H9 (cell line): ENCODE results near the gene BTNL3. TPM values are rescaled to one million over a fixed set of nuclear protein-coding genes. Genes with fewer than 3 reads are reported as not detected.

Source experiments
- DNase-seq: peaks from one replicate; pipeline ENCODE4 v3.0.0-alpha.2; 2017
- H2AFZ ChIP-seq: one replicate; pipeline ENCODE4 v1.6.1; 2013; ENCODE audit warnings: mild to moderate bottlenecking, low read length, control low read depth, moderate library complexity
- H2AK5ac ChIP-seq: 2 replicates; pipeline ENCODE4 v1.6.1; 2013; ENCODE audit warnings: low read length, control low read depth, mixed read lengths; ENCODE audit not compliant: insufficient read length
- H2BK120ac ChIP-seq: one replicate; pipeline ENCODE4 v1.6.1; 2013; ENCODE audit warnings: low read depth, mild to moderate bottlenecking, low read length, control low read depth, inconsistent platforms; ENCODE audit not compliant: poor library complexity, severe bottlenecking
- H2BK12ac ChIP-seq: 2 replicates; pipeline ENCODE4 v1.6.1; 2013; ENCODE audit warnings: low read length, control low read depth, mixed read lengths, low read depth; ENCODE audit not compliant: insufficient read length
- H2BK15ac ChIP-seq: 2 replicates; pipeline ENCODE4 v1.6.1; 2013; ENCODE audit warnings: low read depth, low read length, control low read depth
- H2BK20ac ChIP-seq: one replicate; pipeline ENCODE4 v1.6.1; 2013; ENCODE audit warnings: low read depth, mild to moderate bottlenecking, low read length, control low read depth, inconsistent platforms; ENCODE audit not compliant: poor library complexity, severe bottlenecking
- H2BK5ac ChIP-seq: 2 replicates; pipeline ENCODE4 v1.6.1; 2013; ENCODE audit warnings: low read length, control low read depth, mixed read lengths; ENCODE audit not compliant: insufficient read length
- H3K14ac ChIP-seq: 2 replicates; pipeline ENCODE4 v1.6.1; 2013; ENCODE audit warnings: low read length, control low read depth; ENCODE audit not compliant: insufficient read depth
- H3K18ac ChIP-seq: 2 replicates; pipeline ENCODE4 v1.6.1; 2013; ENCODE audit warnings: low read depth, mild to moderate bottlenecking, mixed read lengths, low read length, control low read depth; ENCODE audit not compliant: insufficient read length
- H3K23ac ChIP-seq: 2 replicates; pipeline ENCODE4 v1.6.1; 2013; ENCODE audit warnings: low read length, control low read depth, mixed read lengths, low read depth; ENCODE audit not compliant: insufficient read length
- H3K23me2 ChIP-seq: 2 replicates; pipeline ENCODE4 v1.6.1; 2013; ENCODE audit warnings: low read depth, mild to moderate bottlenecking, mixed read lengths, low read length, control low read depth; ENCODE audit not compliant: insufficient read length, poor library complexity, severe bottlenecking
- H3K27ac ChIP-seq: 2 replicates; pipeline ENCODE4 v1.5.1; 2013; ENCODE audit warnings: low read length, control low read depth, mixed read lengths, low read depth; ENCODE audit not compliant: insufficient read length
- H3K27me3 ChIP-seq: 2 replicates; pipeline ENCODE4 v1.6.1; 2013; ENCODE audit warnings: low read length, control low read depth, inconsistent platforms; ENCODE audit not compliant: insufficient read depth
- H3K4ac ChIP-seq: 2 replicates; pipeline ENCODE4 v1.6.1; 2013; ENCODE audit warnings: low read depth, mild to moderate bottlenecking, control low read depth, inconsistent platforms, low read length, moderate library complexity
- H3K4me1 ChIP-seq: 2 replicates; pipeline ENCODE4 v1.6.1; 2013; ENCODE audit warnings: low read length, control low read depth, inconsistent platforms; ENCODE audit not compliant: insufficient read depth
- H3K4me2 ChIP-seq: 2 replicates; pipeline ENCODE4 v1.6.1; 2013; ENCODE audit warnings: low read length, control low read depth, mixed read lengths; ENCODE audit not compliant: insufficient read length, insufficient read depth
- H3K56ac ChIP-seq: 2 replicates; pipeline ENCODE4 v1.6.1; 2013; ENCODE audit warnings: low read depth, mild to moderate bottlenecking, mixed read lengths, low read length, control low read depth; ENCODE audit not compliant: insufficient read length
- H3K79me1 ChIP-seq: 2 replicates; pipeline ENCODE4 v1.6.1; 2013; ENCODE audit warnings: low read depth, mild to moderate bottlenecking, moderate library complexity, low read length, control low read depth, inconsistent platforms; ENCODE audit not compliant: insufficient read depth, poor library complexity, severe bottlenecking
- H3K79me2 ChIP-seq: 2 replicates; pipeline ENCODE4 v1.6.1; 2013; ENCODE audit warnings: low read length, control low read depth, inconsistent platforms; ENCODE audit not compliant: insufficient read depth
- H3K9ac ChIP-seq: 2 replicates; pipeline ENCODE4 v1.6.1; 2013; ENCODE audit warnings: low read length, control low read depth, mixed read lengths; ENCODE audit not compliant: insufficient read length; ENCODE audit errors: extremely low read depth
- H3K9me3 ChIP-seq: one replicate; pipeline ENCODE4 v1.6.1; 2013; ENCODE audit warnings: low read depth, low read length, inconsistent platforms; ENCODE audit not compliant: control insufficient read depth
- H3T11ph ChIP-seq: one replicate; pipeline ENCODE4 v1.6.1; 2013; ENCODE audit warnings: mild to moderate bottlenecking, low read length, control low read depth, inconsistent platforms
- H4K20me1 ChIP-seq: one replicate; pipeline ENCODE4 v1.6.1; 2013; ENCODE audit not compliant: control insufficient read depth, insufficient read length, insufficient read depth
- H4K5ac ChIP-seq: 2 replicates; pipeline ENCODE4 v1.6.1; 2013; ENCODE audit warnings: low read depth, mild to moderate bottlenecking, mixed read lengths, low read length, control low read depth; ENCODE audit not compliant: insufficient read length
- H4K8ac ChIP-seq: replicated peaks from 2 replicates; pipeline ENCODE4 v1.6.1; 2013; ENCODE audit warnings: low read length, control low read depth, mixed read lengths, low read depth; ENCODE audit not compliant: insufficient read length
- H4K91ac ChIP-seq: 2 replicates; pipeline ENCODE4 v1.6.1; 2013; ENCODE audit warnings: low read depth, mild to moderate bottlenecking, moderate library complexity, mixed read lengths, low read length, control low read depth; ENCODE audit not compliant: insufficient read length
- H3K27ac Mint-ChIP-seq, 3 experiments: 2 replicates in 2 of 3; 3 replicates in 1 of 3; pipeline ENCODE4 v1.8.0; 2020 to 2021; ENCODE audit warnings: mixed read lengths in 3 of 3, mild to moderate bottlenecking in 1 of 3, moderate library complexity in 1 of 3
- H3K27me3 Mint-ChIP-seq: 2 replicates; pipeline ENCODE4 v1.8.0; 2021; ENCODE audit warnings: low read depth, mild to moderate bottlenecking, moderate library complexity, mixed read lengths
- H3K36me3 Mint-ChIP-seq, 3 experiments: 2 replicates in 2 of 3; 3 replicates in 1 of 3; pipeline ENCODE4 v1.8.0; 2020 to 2021; ENCODE audit warnings: low read depth in 3 of 3, mixed read lengths in 3 of 3; ENCODE audit not compliant: insufficient read depth in 1 of 3
- H3K4me1 Mint-ChIP-seq, 2 experiments: 2 replicates each; pipeline ENCODE4 v1.8.0; 2020; ENCODE audit warnings: mixed read lengths in 2 of 2
- H3K4me3 Mint-ChIP-seq, 2 experiments: 2 replicates in 1 of 2; 3 replicates in 1 of 2; pipeline ENCODE4 v1.8.0; 2020 to 2021; ENCODE audit warnings: mild to moderate bottlenecking in 2 of 2, mixed read lengths in 2 of 2, moderate library complexity in 1 of 2
- H3K9me3 Mint-ChIP-seq, 2 experiments: 2 replicates in 1 of 2; 3 replicates in 1 of 2; pipeline ENCODE4 v1.8.0; 2020; ENCODE audit warnings: mild to moderate bottlenecking in 2 of 2, mixed read lengths in 2 of 2, moderate library complexity in 1 of 2
- WGBS: extraction: QIAGEN DNeasy Blood & Tissue Kit; methylation state at CpG from one replicate; pipeline ENCODE4 v1.1.7; 2013; ENCODE audit warnings: missing lambda C conversion rate, low lambda C conversion rate, mixed read lengths; ENCODE audit not compliant: insufficient read length; ENCODE audit errors: extremely low coverage; 5-methylcytosine and 5-hydroxymethylcytosine counted together
- total RNA-seq: library from RNA; stranded (reverse); gene quantifications from 2 replicates; pipeline ENCODE4 v1.2.1, GENCODE V29; 2021
- TF ChIP-seq, protein P1 (sequence below): fragments of 200-600 bp; sonication (generic); conservative IDR thresholded peaks from 3 replicates; pipeline ENCODE4 v1.8.0; 2021; ENCODE audit warnings: antibody characterized with exemption, mild to moderate bottlenecking

Gene BTNL3
- total RNA-seq, 1 experiment from 2014 or later, result not detected

DNA sequence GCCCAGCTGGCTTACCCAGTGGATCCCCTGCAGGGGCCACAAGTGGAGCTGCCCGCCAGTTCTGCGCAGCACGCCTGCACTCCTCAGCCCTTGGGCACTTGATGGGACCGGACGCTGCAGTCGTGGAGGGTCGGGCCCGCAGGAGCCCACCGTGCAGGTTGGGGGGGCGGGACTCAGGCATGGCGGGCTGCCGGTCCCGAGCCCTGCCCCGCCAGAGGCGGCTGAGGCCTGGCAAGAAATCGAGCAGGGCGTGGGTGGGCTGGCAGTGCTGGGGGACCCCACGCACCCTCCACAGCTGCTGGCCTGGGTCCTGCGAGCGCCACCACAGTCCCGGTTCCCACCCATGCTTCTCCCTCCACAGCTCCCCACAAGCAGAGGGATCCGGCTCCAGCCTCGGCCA lies 19.2 kb upstream of the BTNL3 start:
- no peaks in the 10 kb centered on the region for H3K36me3 Mint-ChIP-seq

More for the DNA sequence above, 19.2 kb upstream of the BTNL3 start:
- H3K9me3 ChIP-seq, result no peaks in the 10 kb centered on the region
- H3K18ac ChIP-seq, result no peak overlapping the region
- H2BK20ac ChIP-seq, result no peak overlapping the region
- H4K20me1 ChIP-seq, result no peaks in the 10 kb centered on the region
- no peak overlapping the region for H2BK120ac ChIP-seq
- no peaks in the 10 kb centered on the region for H3K79me1 ChIP-seq
- H4K91ac ChIP-seq, result no peak overlapping the region
- no peak overlapping the region for H3K27ac ChIP-seq
- Mint-ChIP-seq H3K4me1 (no peaks in the 10 kb centered on the region), H3K27me3 (peaks cover 1% of the 10 kb centered on the region), H3K9me3 (peaks cover 0 to 10% of the 10 kb centered on the region in 2 experiments; a peak in 2 of 5 replicates), H3K27ac (no peak overlapping the region), H3K4me3 (no peak overlapping the region)
- H2AK5ac ChIP-seq, result no peak overlapping the region
- DNase-seq, result no peak
- WGBS, result no CpG with 5 or more reads among the region's 23 CpGs
- H3K79me2 ChIP-seq, result no peaks in the 10 kb centered on the region
- H2AFZ ChIP-seq, result no peak overlapping the region
- H4K5ac ChIP-seq, result no peak overlapping the region
- TF ChIP-seq, protein P1, sequence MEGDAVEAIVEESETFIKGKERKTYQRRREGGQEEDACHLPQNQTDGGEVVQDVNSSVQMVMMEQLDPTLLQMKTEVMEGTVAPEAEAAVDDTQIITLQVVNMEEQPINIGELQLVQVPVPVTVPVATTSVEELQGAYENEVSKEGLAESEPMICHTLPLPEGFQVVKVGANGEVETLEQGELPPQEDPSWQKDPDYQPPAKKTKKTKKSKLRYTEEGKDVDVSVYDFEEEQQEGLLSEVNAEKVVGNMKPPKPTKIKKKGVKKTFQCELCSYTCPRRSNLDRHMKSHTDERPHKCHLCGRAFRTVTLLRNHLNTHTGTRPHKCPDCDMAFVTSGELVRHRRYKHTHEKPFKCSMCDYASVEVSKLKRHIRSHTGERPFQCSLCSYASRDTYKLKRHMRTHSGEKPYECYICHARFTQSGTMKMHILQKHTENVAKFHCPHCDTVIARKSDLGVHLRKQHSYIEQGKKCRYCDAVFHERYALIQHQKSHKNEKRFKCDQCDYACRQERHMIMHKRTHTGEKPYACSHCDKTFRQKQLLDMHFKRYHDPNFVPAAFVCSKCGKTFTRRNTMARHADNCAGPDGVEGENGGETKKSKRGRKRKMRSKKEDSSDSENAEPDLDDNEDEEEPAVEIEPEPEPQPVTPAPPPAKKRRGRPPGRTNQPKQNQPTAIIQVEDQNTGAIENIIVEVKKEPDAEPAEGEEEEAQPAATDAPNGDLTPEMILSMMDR, result no peak
- no peak overlapping the region for H2BK12ac ChIP-seq
- H3K4me1 ChIP-seq, result no peaks in the 10 kb centered on the region
- H3T11ph ChIP-seq, result no peak overlapping the region
- H2BK15ac ChIP-seq, result no peak overlapping the region
- H3K9ac ChIP-seq, result no peak overlapping the region
- no peaks in the 10 kb centered on the region for H3K23me2 ChIP-seq
- no peak overlapping the region for H3K14ac ChIP-seq
- no peak overlapping the region for H3K4me2 ChIP-seq
- no peak overlapping the region for H3K4ac ChIP-seq
- no peaks in the 10 kb centered on the region for H3K27me3 ChIP-seq
- no peak overlapping the region for H2BK5ac ChIP-seq
- no peak overlapping the region for H3K56ac ChIP-seq
- no peak overlapping the region for H3K23ac ChIP-seq
- no peak overlapping the region for H4K8ac ChIP-seq
